Activated gamma-delta T cell (primary cell): ENCODE measurements around the gene NKAIN4.

Source experiments
- DNase-seq: peaks from one replicate; lab custom pipeline; 2025; lab: John Stamatoyannopoulos, UW

Gene NKAIN4

GRCh38 chr20:63288581-63289251, 34.5 kb upstream of the NKAIN4 start:
- no peak for DNase-seq

GRCh38 chr20:63287697-63288580, 33.7 kb upstream of the NKAIN4 start:
- DNase-seq: no peak

GRCh38 chr20:63286781-63287696, 32.8 kb upstream of the NKAIN4 start:
- no peak for DNase-seq

- no peak for DNase-seq
Observed at GRCh38 chr20:63285636-63286615, 31.7 kb upstream of the NKAIN4 start.

DNA sequence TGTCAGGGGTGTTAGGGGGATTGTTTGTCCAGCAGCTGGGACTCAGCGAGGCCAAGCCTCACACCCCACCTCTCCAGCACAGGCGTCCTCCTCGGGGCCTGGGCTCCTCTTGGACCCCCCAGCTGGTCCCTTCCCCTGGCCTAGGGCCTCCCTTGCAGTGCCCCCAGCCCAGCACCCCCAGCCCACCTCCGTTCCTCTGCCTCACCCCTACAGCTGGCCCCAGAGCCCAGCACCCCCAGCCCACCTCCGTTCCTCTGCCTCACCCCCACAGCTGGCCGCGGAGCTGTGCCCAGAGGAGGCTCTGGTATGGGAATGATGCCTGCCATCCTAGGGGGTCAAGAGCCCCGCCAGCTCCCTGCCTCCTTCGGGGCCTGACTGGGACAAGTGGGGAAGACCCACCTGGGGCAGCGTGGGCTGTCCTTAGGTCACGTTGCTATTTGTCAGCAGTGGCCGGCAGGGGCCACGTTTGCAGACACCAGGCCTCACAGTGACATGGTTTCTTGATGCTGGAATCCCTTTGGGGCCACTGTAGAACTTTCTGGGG, 30.8 kb upstream of the NKAIN4 start:
- DNase-seq: no peak

DNA sequence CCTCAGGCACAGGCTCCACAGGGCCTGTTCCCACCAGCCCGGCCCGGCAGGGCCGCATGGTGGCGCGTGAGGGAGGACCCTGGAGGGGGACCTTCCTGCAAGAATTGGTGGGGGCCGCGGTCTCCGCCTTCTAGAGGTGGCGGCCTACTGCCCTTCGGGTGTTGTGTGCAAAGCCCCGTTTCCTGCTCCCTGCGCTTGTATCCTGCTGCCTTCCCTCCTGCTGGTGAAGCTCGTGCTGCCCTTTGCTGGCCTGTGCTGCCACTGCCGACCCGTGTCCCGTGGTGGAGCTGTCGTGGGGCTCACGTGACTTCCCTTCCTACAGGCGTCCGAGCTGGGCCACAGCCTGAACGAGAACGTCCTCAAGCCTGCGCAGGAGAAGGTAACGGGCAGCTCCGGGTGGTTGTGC, 30.3 kb upstream of the NKAIN4 start:
- no peak for DNase-seq

DNA sequence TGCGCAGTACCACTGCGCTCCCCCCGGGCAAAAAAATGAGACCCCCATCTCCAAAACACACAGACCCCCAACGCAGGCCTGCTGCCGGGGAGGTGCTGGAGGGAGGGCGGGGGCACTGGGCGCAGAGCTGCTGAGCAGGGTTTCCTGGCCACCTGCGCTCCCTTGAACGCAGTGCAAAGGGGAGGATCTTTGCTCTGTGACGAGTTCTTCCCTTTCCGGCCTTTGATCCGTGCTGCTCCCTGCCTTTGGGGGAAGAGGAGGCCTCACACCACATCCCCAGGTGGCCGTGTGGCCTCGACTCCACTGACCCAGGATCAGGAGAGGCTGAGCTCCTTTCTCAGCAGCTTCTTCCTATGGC, 29.8 kb upstream of the NKAIN4 start:
- DNase-seq: no peak

DNA sequence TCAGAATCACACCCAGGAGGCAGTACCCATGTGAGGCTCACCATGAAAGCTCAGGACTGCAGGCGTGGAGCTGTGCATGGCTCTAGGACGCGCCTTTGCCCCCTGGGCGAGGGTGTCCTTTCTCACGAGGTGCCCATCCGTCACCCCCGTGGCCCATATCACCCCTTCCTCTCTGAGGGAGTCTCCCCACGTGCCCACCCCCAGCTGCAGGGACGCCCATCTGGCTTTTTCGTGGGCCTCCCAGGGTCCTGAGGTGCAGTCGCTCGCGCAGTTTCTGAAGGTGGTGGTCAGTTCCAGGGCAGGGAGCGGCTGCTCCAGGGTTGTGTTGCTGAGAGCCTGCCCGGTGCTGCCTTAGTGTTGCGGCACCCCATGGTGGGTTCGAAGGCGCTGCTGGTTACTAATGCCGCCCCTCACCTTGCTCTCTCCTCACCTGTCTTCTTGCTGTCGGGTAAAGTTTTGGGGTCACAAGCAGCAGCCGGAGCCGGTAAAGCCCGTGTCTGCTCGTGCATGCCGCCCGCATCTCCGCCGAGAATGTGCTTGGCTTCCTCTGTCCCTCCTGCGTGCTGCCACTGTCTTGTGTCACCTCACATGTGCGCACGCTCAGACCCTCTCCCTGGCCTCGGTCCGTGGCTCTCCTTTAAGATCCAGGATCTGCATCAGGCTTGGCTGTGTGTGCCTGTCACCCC, 29.3 kb upstream of the NKAIN4 start:
- DNase-seq: no peak

DNA sequence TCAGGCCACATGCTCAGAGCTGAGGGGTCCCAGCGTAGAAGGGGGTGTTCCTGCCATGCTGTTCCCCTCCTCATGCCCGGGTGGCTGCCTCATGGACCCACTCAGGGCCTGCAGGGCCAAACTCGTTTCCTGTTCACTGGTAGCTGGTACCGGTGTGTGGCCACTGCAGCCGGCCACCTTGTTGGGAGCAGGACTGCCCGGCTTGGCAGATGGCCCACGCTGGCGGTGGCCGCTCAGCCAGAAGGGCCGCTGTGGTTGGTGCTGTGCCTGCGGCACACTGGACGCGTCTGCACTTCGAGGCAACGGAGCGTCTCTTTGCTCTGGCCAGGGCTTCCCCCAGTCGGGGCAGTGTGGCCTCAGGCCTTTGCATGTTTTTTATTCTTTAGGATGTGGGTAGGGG, 28.7 kb upstream of the NKAIN4 start:
- no peak for DNase-seq

DNA sequence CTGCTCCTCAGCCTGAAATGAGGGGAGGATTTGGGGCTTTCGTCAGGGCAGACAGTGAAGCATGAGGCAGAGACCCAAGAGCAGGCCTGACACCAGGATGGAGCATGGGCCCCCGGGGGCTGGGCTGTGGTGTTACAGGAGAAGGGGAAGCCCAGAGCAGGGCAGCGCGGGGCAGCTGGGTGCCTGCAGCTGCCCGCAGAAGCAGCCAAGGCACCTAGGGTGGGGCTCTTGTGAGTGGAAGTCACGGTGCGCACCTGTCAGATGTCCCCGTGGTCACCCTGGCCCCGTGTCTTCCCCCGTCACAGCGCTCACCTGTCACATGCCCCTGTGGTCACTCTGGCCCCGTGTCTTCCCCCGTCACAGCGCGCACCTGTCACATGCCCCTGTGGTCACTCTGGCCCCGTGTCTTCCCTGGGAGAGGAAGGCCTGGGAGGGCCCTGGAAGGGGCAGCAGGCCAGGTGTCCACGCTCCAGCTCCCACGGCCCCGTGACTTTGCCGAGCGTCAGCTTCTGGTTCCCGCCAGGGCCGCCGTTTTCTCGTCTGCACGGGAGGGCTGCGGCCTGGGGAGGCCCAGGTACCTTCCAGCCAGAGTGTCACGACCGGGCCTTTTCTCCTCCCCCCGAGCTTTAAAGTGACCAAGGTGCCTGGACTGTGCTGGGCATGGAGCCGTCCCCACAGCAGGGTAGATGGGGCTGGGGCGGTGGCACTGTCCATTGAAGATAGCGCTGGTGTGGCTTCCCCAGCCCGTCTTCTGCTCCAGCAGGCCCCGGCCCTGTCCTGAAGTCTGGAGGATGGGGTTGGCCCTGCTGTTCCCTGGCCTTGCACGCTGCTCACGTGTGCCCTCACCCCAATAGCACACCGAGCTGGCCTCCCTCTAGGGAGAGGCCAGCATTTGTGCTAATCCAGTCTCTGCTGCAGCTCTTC, 27.7 kb upstream of the NKAIN4 start:
- DNase-seq: no peak

GRCh38 chr20:63280929-63281545, 26.8 kb upstream of the NKAIN4 start:
- DNase-seq: no peak

DNA sequence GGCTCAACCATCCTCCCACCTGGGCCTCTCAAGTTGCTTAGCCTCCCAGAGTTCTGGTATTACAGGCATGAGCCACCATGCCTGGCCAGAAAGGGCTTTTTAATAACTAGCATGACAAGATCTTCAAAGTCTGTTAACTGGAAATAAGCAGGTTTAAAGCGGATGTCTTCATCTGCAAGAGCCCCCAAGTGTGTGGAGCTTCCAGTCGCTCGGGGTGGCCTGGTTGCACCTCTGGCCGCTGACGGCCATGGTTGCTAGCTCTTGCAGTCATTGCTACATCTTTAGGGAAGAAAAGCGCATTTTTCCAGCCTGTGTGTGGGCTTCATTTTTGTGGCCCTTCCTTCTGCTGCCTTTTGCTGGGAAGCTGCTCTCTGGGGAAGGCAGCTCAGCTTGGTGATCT, 26.1 kb upstream of the NKAIN4 start:
- no peak for DNase-seq

GRCh38 chr20:63279931-63280330, 25.7 kb upstream of the NKAIN4 start:
- DNase-seq: no peak

- DNase-seq: no peak
Observed at GRCh38 chr20:63278661-63279060, 24.4 kb upstream of the NKAIN4 start.

DNA sequence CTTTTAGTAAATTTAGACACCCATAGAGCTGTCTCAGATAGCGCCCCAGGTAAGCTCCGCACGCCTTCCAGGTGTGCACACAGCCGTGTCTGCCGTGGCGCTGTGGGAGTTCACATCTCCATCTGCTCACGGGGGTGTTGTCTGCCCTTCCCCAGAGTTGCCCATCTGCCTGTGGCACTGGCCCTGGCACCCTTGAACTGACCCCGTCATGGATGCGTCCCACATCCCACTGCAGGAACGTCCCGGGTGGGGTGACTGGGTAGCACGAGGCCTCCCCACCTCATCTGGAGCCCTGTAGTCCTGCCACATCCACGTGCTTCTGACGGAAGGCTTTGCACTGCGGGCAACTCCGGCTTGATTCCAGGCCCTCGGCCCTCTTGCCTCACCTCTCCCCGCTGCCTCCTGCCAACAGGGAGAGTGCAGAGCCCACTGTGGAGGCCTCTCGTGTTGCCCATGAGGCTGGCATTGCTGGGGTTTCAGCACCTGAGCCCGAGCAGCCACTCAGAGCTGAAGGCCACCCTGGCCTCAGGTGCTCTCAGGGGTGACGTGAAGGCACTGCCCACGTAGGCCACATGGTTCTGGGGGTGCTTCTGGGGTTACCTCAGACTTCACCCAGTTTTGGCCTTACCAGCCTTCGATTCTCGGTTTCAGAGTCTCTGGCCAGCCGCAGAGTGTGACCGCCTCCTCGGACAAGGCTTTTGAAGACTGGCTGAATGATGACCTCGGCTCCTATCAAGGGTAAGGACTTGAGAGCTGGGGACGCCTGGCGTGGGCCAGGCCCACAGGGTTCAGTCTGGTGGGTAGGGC, 23.4 kb upstream of the NKAIN4 start:
- DNase-seq: no peak

DNA sequence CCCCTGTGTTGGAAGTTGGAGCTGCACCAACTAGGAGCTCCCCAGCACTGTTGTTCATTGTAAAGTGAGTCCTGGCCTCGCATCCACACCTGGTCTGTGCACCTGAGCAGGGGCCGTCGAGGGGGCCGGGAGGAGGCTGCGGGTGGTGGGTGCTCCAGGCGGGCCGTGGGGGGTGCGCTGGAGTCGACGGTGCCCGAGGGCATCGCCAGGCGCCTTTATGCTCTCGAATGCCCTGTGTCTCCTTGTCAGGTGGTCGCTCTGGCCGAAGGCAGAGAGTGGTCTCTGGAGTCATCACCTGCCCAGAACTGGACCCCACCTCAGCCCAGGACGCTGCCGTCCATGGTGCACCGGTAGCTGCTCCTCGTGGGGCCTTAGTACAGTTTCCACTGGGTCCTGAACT, 22.7 kb upstream of the NKAIN4 start:
- no peak for DNase-seq

DNA sequence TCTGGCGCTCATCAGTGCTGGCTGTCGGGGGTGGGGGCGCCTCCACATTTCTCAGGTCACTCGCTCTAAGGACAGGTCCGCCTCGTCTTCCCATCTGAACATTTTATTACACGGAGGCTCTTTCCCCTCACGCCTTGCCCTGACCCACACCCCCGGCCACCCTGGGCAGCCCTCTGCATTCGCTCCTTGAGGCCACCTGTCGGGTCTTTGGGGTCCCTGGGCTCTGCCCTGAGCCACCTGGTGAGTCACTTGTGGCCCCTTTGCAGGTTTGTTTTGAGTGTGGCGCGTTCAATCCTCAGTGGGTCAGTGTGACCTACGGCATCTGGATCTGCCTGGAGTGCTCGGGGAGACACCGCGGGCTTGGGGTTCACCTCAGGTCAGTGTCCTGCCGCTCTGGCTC, 21.6 kb upstream of the NKAIN4 start:
- DNase-seq: no peak
